Brain microvascular endothelial cell (primary cell): ENCODE results near the gene TRPM2.

Experiments
- DNase-seq: peaks from one replicate; pipeline ENCODE4 v3.0.0-alpha.2; 2020
- H3K27ac ChIP-seq: fragments of 250-450 bp; sonication (Bioruptor Pico); 2 replicates; pipeline ENCODE4 v1.5.1; 2020; ENCODE audit warnings: mild to moderate bottlenecking, moderate library complexity
- H3K27me3 ChIP-seq: fragments of 250-450 bp; sonication (Bioruptor Pico); replicated peaks from 2 replicates; pipeline ENCODE4 v1.5.1; 2020; ENCODE audit warnings: mild to moderate bottlenecking
- H3K36me3 ChIP-seq: fragments of 250-450 bp; sonication (Bioruptor Pico); replicated peaks from 2 replicates; pipeline ENCODE4 v1.5.1; 2020; ENCODE audit warnings: mild to moderate bottlenecking
- H3K4me3 ChIP-seq: 2 replicates; pipeline ENCODE4 v1.5.1; 2011; ENCODE audit warnings: low read depth, mild to moderate bottlenecking, control low read depth, low read length, moderate library complexity
- in situ Hi-C: cut with HindIII; loops from 2 replicates; pipeline ENCODE4 v1.10.0; 2017; ENCODE audit warnings: low sequenced_read_pairs, low pct_ligation_motif_present
- TF ChIP-seq, protein P1 (sequence below): IDR thresholded peaks from 2 replicates; pipeline ENCODE4 v1.5.1; 2011; ENCODE audit warnings: low read depth, mild to moderate bottlenecking, moderate library complexity, low read length, control low read depth, inconsistent platforms; ENCODE audit errors: missing control alignments

Gene TRPM2

GRCh38 chr21:44397431-44398031 is 44.1 kb downstream of the TRPM2 start:
- DNase-seq = no peak
- Histone ChIP-seq H3K27me3 (no peaks in the 10 kb centered on the region), H3K4me3 (no peak overlapping the region), H3K27ac (no peak overlapping the region), H3K36me3 (no peaks in the 10 kb centered on the region)
- in situ Hi-C loops = no loop called here
- TF ChIP-seq, protein P1, sequence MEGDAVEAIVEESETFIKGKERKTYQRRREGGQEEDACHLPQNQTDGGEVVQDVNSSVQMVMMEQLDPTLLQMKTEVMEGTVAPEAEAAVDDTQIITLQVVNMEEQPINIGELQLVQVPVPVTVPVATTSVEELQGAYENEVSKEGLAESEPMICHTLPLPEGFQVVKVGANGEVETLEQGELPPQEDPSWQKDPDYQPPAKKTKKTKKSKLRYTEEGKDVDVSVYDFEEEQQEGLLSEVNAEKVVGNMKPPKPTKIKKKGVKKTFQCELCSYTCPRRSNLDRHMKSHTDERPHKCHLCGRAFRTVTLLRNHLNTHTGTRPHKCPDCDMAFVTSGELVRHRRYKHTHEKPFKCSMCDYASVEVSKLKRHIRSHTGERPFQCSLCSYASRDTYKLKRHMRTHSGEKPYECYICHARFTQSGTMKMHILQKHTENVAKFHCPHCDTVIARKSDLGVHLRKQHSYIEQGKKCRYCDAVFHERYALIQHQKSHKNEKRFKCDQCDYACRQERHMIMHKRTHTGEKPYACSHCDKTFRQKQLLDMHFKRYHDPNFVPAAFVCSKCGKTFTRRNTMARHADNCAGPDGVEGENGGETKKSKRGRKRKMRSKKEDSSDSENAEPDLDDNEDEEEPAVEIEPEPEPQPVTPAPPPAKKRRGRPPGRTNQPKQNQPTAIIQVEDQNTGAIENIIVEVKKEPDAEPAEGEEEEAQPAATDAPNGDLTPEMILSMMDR = no peak

GRCh38 chr21:44398499-44398898 is 45.1 kb downstream of the TRPM2 start:
- TF ChIP-seq, protein P1 = no peak

GRCh38 chr21:44399151-44399954 is 45.9 kb downstream of the TRPM2 start:
- Histone ChIP-seq H3K36me3 (no peaks in the 10 kb centered on the region), H3K27me3 (no peaks in the 10 kb centered on the region), H3K4me3 (no peak overlapping the region), H3K27ac (no peak overlapping the region)
- TF ChIP-seq, protein P1 = no peak
- in situ Hi-C loops = no loop called here
- DNase-seq = no peak

More at GRCh38 chr21:44398499-44398898, 45.1 kb downstream of the TRPM2 start:
- Histone ChIP-seq H3K36me3 (no peaks in the 10 kb centered on the region), H3K27ac (no peak overlapping the region), H3K4me3 (no peak overlapping the region), H3K27me3 (no peaks in the 10 kb centered on the region)
- DNase-seq = no peak
- in situ Hi-C loops = no loop called here

DNA sequence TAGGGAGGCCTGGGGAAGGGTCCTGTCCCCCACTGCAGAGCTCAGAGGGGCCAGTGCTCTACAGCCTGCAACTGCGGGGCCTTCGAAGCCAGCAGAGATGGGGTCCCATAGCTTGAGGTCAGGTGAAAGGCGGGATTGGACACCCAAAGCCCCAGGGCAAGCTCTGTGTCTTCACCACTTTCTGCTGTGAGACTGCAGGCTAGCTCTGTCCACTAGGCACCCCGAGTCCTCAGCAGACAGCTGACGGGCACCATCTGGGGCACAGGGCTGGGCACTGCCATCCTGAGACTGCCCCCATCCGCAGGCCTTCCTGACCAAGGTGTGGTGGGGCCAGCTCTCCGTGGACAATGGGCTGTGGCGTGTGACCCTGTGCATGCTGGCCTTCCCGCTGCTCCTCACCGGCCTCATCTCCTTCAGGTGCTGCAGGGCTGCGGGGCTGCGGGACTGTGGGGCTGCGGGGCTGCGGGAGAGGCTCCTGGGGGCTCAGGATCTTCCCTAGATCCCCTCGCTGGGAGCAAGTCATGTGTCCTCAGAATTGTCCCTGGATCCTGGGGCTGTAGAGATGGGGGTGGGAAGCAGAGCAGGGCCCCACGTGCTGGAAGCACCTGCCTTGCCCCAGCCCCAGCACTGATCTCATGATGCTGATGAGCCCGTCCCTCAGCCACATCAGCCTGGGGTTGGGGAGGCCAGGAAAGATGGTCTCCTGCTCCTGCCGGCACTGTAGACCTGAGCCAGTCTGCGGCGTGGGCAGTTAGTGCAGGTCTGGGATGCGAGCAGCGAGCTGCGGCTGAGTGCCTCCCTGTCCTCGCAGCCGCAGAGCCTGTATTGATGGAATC is 46.8 kb downstream of the TRPM2 start:
- in situ Hi-C loops = no loop called here

GRCh38 chr21:44400791-44401385 is 47.5 kb downstream of the TRPM2 start:
- H3K27me3 ChIP-seq = no peaks in the 10 kb centered on the region
- in situ Hi-C loops = no loop called here
- no peak overlapping the region for H3K4me3 ChIP-seq
- H3K27ac ChIP-seq = no peak overlapping the region
- DNase-seq = no peak
- no peaks in the 10 kb centered on the region for H3K36me3 ChIP-seq
- TF ChIP-seq, protein P1 = no peak

More for the DNA sequence above, 46.8 kb downstream of the TRPM2 start:
- Histone ChIP-seq H3K27me3 (no peaks in the 10 kb centered on the region), H3K36me3 (no peaks in the 10 kb centered on the region), H3K27ac (no peak overlapping the region), H3K4me3 (no peak overlapping the region)
- no peak for DNase-seq
- TF ChIP-seq, protein P1 = no peak
